ENCODE data around the gene STIM1.

GRCh38 chr11:3843326-3843725, 12.1 kb upstream of the STIM1 start:
- no peak for TF ChIP-seq POLR2AphosphoS5 (IDR thresholded peaks at IDR 0.05; ENCODE audit: low read length)
- TF ChIP-seq, protein P1, sequence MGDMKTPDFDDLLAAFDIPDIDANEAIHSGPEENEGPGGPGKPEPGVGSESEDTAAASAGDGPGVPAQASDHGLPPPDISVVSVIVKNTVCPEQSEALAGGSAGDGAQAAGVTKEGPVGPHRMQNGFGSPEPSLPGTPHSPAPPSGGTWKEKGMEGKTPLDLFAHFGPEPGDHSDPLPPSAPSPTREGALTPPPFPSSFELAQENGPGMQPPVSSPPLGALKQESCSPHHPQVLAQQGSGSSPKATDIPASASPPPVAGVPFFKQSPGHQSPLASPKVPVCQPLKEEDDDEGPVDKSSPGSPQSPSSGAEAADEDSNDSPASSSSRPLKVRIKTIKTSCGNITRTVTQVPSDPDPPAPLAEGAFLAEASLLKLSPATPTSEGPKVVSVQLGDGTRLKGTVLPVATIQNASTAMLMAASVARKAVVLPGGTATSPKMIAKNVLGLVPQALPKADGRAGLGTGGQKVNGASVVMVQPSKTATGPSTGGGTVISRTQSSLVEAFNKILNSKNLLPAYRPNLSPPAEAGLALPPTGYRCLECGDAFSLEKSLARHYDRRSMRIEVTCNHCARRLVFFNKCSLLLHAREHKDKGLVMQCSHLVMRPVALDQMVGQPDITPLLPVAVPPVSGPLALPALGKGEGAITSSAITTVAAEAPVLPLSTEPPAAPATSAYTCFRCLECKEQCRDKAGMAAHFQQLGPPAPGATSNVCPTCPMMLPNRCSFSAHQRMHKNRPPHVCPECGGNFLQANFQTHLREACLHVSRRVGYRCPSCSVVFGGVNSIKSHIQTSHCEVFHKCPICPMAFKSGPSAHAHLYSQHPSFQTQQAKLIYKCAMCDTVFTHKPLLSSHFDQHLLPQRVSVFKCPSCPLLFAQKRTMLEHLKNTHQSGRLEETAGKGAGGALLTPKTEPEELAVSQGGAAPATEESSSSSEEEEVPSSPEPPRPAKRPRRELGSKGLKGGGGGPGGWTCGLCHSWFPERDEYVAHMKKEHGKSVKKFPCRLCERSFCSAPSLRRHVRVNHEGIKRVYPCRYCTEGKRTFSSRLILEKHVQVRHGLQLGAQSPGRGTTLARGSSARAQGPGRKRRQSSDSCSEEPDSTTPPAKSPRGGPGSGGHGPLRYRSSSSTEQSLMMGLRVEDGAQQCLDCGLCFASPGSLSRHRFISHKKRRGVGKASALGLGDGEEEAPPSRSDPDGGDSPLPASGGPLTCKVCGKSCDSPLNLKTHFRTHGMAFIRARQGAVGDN (IDR thresholded peaks at IDR 0.05): no peak
- no peak for TF ChIP-seq POLR2A (IDR thresholded peaks at IDR 0.05; ENCODE audit: low read depth, low read length)
- TF ChIP-seq, protein P2, sequence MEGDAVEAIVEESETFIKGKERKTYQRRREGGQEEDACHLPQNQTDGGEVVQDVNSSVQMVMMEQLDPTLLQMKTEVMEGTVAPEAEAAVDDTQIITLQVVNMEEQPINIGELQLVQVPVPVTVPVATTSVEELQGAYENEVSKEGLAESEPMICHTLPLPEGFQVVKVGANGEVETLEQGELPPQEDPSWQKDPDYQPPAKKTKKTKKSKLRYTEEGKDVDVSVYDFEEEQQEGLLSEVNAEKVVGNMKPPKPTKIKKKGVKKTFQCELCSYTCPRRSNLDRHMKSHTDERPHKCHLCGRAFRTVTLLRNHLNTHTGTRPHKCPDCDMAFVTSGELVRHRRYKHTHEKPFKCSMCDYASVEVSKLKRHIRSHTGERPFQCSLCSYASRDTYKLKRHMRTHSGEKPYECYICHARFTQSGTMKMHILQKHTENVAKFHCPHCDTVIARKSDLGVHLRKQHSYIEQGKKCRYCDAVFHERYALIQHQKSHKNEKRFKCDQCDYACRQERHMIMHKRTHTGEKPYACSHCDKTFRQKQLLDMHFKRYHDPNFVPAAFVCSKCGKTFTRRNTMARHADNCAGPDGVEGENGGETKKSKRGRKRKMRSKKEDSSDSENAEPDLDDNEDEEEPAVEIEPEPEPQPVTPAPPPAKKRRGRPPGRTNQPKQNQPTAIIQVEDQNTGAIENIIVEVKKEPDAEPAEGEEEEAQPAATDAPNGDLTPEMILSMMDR (IDR thresholded peaks at IDR 0.05 in 2 of 3, conservative IDR thresholded peaks at IDR 0.05 in 1 of 3; ENCODE audit: control insufficient read depth in 2 of 3, extremely low read depth in 1 of 3, insufficient read depth in 1 of 3, low read depth in 3 of 3, low read length in 3 of 3): no peak
- TF ChIP-seq YY1 (IDR thresholded peaks at IDR 0.05; ENCODE audit: low read depth, low read length): no peak
- TF ChIP-seq YBX1 (IDR thresholded peaks at IDR 0.05): no peak

All from GM12878 (cell line).